Ureter (tissue), 1 donor: ENCODE data around the gene RNF223. TPM values are rescaled to one million over a fixed set of nuclear protein-coding genes. Genes with fewer than 3 reads are reported as not detected.
A peak's percentile ranks its signal among the peaks of the same experiment; 100 is the strongest.
"Not testable (repeated sequence)": the region's sequence is repeated elsewhere in the genome, so short reads cannot be mapped to it uniquely, and the experiment has no call there.

Experiments
- DNase-seq: peaks from one replicate; pipeline ENCODE4 v3.0.0-alpha.2; 2020; ENCODE audit warnings: low spot score
- total RNA-seq: library from RNA; stranded (reverse); gene quantifications from one replicate; pipeline ENCODE4 v1.2.4, GENCODE V29; 2023
- donor health status: DM: yes; HTN: yes; CAD: no.

The RNF223 gene
- total RNA-seq, 1 donor from 2014 or later = 6.3 TPM

- no peak for DNase-seq
Measured at GRCh38 chr1:1060281-1061000, 13.7 kb downstream of the RNF223 start.

- DNase-seq = peak; percentile 90
Measured at GRCh38 chr1:1059494-1060280, 14.4 kb downstream of the RNF223 start.

- no peak for DNase-seq
Measured at GRCh38 chr1:1058921-1059493, 15.1 kb downstream of the RNF223 start.

- DNase-seq = no peak
Measured at GRCh38 chr1:1058088-1058905, 15.8 kb downstream of the RNF223 start.

DNA sequence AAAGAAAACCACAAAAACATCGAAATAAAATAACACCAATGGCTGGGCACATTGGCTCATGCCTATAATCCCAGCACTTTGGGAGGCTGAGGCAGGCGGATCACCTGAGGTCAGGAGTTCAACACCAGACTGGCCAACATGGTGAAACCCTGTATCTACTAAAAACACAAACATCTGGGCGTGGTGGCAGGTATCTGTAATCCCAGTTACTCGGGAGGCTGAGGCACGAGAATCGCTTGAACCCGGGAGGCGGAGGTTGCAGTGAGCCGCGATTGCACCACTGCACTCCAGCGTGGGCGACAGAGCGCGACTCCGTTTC is 16.4 kb downstream of the RNF223 start:
- not testable (repeated sequence) for DNase-seq

DNA sequence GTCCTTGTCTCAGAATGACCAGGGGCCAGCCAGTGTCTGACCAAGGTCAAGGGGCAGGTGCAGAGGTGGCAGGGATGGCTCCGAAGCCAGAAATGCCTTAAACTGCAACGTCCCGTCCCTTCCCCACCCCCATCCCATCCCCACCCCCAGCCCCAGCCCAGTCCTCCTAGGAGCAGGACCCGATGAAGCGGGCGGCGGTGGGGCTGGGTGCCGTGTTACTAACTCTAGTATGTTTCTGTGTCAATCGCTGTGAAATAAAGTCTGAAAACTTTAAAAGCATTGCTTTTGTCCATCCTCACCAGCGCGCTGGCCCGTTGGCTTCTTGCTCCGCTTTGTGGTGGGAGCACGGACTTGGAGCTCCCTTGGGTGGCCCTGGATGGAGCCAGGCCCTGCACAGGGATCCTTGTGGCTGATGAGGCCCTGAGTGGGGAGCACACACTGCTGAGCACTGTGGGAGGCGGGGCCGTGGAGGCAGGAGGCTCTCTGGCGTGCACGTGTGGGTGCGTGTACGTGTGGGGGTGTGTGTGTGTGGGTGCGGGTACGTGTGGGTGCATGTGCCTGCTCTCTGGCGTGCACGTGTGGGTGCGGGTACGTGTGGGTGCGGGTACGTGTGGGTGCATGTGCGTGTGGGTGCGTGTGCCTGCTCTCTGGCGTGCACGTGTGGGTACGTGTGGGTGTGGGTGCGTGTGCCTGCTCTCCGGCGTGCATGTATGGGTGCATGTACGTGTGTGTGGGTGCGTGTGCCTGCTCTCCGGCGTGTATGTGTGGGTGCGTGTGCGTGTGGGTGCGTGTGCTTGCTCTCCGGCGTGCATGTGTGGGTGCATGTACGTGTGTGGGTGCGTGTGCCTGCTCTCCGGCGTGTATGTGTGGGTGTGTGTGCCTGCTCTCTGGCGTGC is 18.0 kb downstream of the RNF223 start:
- no peak for DNase-seq

- DNase-seq = no peak
Measured at GRCh38 chr1:1054971-1055370, 19.1 kb downstream of the RNF223 start.

DNA sequence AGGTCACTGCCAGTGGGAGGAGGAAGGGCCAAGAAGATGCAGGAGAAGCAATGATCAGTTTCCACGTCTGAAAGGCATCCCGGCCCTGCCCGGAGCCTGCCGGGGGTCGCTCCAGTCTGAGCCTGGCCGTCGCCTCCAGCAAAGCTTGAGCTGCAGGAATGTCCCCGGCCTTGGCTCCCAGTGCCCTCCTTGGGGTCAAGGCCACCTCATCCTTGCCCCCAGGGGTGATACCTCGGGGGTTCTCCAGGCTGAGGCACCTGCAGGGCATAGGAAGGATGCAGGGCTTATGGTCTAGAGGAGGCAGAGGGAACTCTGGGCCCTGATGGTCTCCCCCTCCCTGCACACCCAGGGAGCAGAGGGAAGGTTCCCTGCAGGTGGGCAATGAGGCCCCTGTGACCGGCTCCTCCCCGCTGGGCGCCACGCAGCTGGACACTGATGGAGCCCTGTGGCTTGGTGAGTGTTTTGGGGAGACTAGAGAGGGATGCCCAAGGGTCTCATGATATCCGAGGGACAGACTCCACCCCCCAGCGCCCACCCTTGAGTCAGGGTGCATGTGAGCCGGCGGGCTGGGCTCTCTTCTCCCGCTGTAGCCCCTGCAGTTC is 19.9 kb downstream of the RNF223 start:
- DNase-seq = no peak

DNA sequence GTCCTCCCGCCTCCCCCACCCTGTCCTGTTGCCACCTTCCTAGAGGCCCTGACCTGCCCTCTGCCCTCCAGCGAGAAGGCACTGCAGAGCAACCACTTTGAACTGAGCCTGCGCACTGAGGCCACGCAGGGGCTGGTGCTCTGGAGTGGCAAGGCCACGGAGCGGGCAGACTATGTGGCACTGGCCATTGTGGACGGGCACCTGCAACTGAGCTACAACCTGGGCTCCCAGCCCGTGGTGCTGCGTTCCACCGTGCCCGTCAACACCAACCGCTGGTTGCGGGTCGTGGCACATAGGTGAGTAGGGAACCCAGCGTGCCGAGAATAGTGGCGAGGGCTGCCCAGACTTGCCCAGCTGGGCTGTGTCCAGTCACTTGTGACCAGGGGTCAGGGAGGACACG is 20.4 kb downstream of the RNF223 start:
- no peak for DNase-seq

GRCh38 chr1:1053022-1053421 is 21.1 kb downstream of the RNF223 start:
- no peak for DNase-seq

- no peak for DNase-seq
Measured at GRCh38 chr1:1052003-1052840, 21.9 kb downstream of the RNF223 start.

DNA sequence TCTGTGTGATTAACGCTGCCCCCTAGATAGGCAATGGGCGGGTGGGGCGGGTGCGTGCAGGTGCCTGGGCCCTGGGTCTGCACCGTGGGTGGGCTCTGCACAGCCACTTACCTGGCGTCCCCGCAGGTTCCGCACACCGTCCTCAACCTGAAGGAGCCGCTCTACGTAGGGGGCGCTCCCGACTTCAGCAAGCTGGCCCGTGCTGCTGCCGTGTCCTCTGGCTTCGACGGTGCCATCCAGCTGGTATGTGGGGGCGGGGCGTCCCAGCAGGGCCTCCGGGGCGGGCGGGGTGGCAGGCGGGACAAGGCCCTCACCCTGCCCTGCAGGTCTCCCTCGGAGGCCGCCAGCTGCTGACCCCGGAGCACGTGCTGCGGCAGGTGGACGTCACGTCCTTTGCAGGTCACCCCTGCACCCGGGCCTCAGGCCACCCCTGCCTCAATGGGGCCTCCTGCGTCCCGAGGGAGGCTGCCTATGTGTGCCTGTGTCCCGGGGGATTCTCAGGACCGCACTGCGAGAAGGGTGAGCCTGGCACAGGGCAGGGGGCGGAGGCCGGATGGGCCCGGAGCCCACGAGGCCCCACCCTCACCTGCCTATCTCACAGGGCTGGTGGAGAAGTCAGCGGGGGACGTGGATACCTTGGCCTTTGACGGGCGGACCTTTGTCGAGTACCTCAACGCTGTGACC is 22.8 kb downstream of the RNF223 start:
- DNase-seq = no peak

GRCh38 chr1:1050577-1051052 is 23.5 kb downstream of the RNF223 start:
- DNase-seq = no peak

- no peak for DNase-seq
Measured at GRCh38 chr1:1049318-1050165, 24.6 kb downstream of the RNF223 start.

DNA sequence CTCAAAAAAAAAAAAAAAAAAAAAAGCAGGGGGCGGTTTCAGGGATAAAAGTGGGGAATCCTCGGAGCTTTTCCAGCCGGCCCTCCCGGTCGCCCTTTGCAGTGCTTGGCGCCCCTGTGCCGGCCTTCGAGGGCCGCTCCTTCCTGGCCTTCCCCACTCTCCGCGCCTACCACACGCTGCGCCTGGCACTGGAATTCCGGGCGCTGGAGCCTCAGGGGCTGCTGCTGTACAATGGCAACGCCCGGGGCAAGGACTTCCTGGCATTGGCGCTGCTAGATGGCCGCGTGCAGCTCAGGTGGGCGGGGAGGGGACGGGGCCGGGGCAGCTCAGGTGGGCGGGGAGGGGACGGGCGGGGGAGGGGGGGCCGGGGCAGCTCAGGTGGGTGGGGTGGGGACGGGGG is 25.3 kb downstream of the RNF223 start:
- DNase-seq = no peak

GRCh38 chr1:1047963-1048362 is 26.1 kb downstream of the RNF223 start:
- DNase-seq = no peak

GRCh38 chr1:1047407-1047806 is 26.7 kb downstream of the RNF223 start:
- no peak for DNase-seq

DNA sequence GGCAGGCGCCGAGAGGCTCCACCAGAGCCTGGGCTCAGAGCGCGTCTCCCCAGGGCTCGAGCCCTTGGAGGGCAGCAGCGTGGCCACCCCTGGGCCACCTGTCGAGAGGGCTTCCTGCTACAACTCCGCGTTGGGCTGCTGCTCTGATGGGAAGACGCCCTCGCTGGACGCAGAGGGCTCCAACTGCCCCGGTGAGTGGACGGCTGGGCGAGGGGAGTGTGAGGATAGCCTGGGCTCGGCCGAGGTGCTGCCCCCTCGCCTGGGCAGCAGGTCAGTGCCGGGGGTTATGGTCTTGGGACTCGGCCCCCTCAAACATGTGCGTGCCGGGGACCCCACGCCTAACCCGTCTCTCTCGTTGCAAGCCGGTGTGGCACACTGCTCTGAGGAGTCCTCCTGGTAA is 27.3 kb downstream of the RNF223 start:
- DNase-seq = no peak
